H1 (cell line): ENCODE data around the gene AKAP9. TPM values are rescaled to one million over a fixed set of nuclear protein-coding genes. Genes with fewer than 3 reads are reported as not detected.

Experiments
- POLR2AphosphoS5 ChIP-seq: IDR thresholded peaks from 2 replicates; pipeline ENCODE4 v1.6.1; 2011; ENCODE audit warnings: low read depth, low read length
- RBBP5 ChIP-seq: IDR thresholded peaks from 2 replicates; pipeline ENCODE4 v1.7.1; 2012; ENCODE audit warnings: low read depth, mild to moderate bottlenecking, inconsistent platforms, low read length, moderate library complexity, borderline replicate concordance
- SUZ12 ChIP-seq: fragments of 200-600 bp; sonication (generic); IDR thresholded peaks from 2 replicates; pipeline ENCODE4 v1.6.1; 2012; ENCODE audit warnings: mild to moderate bottlenecking, inconsistent platforms, low read length, moderate library complexity, mixed read lengths
- polyA plus RNA-seq, 7 experiments: library from polyadenylated mRNA; depleted of rRNA in 3 of 7; stranded (reverse) in 5 of 7; unstranded in 2 of 7; fragments of >200 nt in 5 of 7; fragments of 200-250 nt in 2 of 7; gene quantifications; 1 replicate in 5 of 7; 2 replicates in 1 of 7; 4 replicates in 1 of 7; pipeline versions ENCODE4 v1.2.1 to v1.2.3, GENCODE V29; 2011 to 2013; ENCODE audit warnings: missing spikeins in 2 of 7, mixed read lengths in 2 of 7
- total RNA-seq: library from RNA; stranded (reverse); fragmentation: NEBNext Ultra II Directional; extraction: Animal tissue kit (Norgen Biotek cat#: 25700); gene quantifications from 2 replicates; pipeline ENCODE4 v1.2.1, GENCODE V29; 2021

Gene AKAP9
- total and polyA plus RNA-seq, 2 of the 8 experiments (the other 6 are each of a cell fraction or from before 2014, with no cell fraction given), result 6.2 to 26.3 TPM

DNA sequence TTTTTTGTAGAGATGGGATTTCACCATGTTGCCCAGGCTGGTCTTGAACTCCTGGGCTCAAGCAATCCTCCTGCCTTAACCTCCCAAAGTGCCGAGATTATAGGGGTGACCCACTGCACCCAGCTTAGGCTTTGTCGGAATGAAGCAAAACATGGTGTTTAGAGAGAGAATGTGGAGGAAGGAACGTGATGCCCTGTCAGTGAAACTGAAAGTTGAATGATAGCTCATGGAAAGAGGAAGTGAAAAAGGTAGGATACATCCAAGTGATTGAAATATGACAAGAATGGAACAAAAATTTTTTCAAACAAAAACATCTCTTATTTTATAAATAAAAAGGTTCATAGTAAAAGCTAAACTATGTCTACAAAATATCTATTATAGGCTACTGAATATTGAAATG is 5.9 kb downstream of the AKAP9 start (continued):
- TF ChIP-seq RBBP5, result no peak
- no peak for TF ChIP-seq POLR2AphosphoS5
- TF ChIP-seq SUZ12, result no peak
